ENCODE measurements around the gene SLC22A1. TPM values are rescaled to one million over a fixed set of nuclear protein-coding genes. Genes with fewer than 3 reads are reported as not detected.

SLC22A1 gene
- total RNA-seq, 1 experiment from 2014 or later: 0.39 TPM

DNA sequence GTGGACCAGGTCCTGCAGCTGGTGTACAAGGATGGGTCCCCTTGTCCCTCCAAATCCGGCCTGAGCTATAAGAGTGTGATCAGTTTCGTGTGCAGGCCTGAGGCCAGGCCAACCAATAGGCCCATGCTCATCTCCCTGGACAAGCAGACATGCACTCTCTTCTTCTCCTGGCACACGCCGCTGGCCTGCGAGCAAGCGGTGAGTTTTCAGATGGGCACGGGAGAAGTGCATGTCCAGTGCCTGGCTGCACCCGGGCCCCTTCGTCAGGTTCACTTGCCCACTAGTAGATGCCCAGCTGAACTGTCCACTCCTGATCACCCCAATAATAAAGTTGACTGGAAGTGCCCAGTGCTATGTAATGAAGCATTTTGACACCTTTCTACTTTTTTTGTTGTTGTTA is 48.3 kb upstream of the SLC22A1 start:
- WGBS (ENCODE audit: extremely low coverage, insufficient read length, low lambda C conversion rate): no CpG with 5 or more reads among the region's 9 CpGs
- no peak overlapping the region for H2BK20ac ChIP-seq (ENCODE audit: low read depth, low read length, poor library complexity, severe bottlenecking)

More for the DNA sequence above, 48.3 kb upstream of the SLC22A1 start:
- Histone ChIP-seq H2BK12ac (ENCODE audit: insufficient read length, low read depth, low read length) (no peak overlapping the region), H3K79me2 (ENCODE audit: insufficient read depth, low read length) (no peaks in the 10 kb centered on the region), H3K79me1 (ENCODE audit: insufficient read depth, low read depth, low read length, poor library complexity, severe bottlenecking) (no peaks in the 10 kb centered on the region), H4K20me1 (ENCODE audit: control insufficient read depth, insufficient read depth, insufficient read length) (no peaks in the 10 kb centered on the region), H2BK5ac (ENCODE audit: insufficient read length, low read length) (no peak overlapping the region), H3K4ac (ENCODE audit: low read depth, low read length) (no peak overlapping the region), H2AK5ac (ENCODE audit: insufficient read length, low read length) (no peak overlapping the region), H3K9me3 (ENCODE audit: control insufficient read depth, low read depth, low read length) (no peaks in the 10 kb centered on the region), H3K4me1 (ENCODE audit: insufficient read depth, low read length) (no peaks in the 10 kb centered on the region), H3T11ph (ENCODE audit: low read length) (no peak overlapping the region), H3K23me2 (ENCODE audit: insufficient read length, low read depth, low read length, poor library complexity, severe bottlenecking) (no peaks in the 10 kb centered on the region), H3K56ac (ENCODE audit: insufficient read length, low read depth, low read length) (no peak overlapping the region), H3K27ac (ENCODE audit: insufficient read length, low read depth, low read length) (no peak overlapping the region), H4K8ac (replicated peaks; ENCODE audit: insufficient read length, low read depth, low read length) (no peak overlapping the region), H3K27me3 (ENCODE audit: insufficient read depth, low read length) (no peaks in the 10 kb centered on the region), H4K91ac (ENCODE audit: insufficient read length, low read depth, low read length) (no peak overlapping the region), H2BK15ac (ENCODE audit: low read depth, low read length) (no peak overlapping the region), H2AFZ (ENCODE audit: low read length) (no peak overlapping the region), H3K14ac (ENCODE audit: insufficient read depth, low read length) (no peak overlapping the region), H3K9ac (ENCODE audit: extremely low read depth, insufficient read length, low read length) (no peak overlapping the region), H3K4me2 (ENCODE audit: insufficient read depth, insufficient read length, low read length) (no peak overlapping the region), H4K5ac (ENCODE audit: insufficient read length, low read depth, low read length) (no peak overlapping the region), H2BK120ac (ENCODE audit: low read depth, low read length, poor library complexity, severe bottlenecking) (no peak overlapping the region), H3K18ac (ENCODE audit: insufficient read length, low read depth, low read length) (no peak overlapping the region), H3K23ac (ENCODE audit: insufficient read length, low read depth, low read length) (no peak overlapping the region)
- Mint-ChIP-seq H3K27me3 (ENCODE audit: low read depth) (no peaks in the 10 kb centered on the region), H3K27ac (no peak overlapping the region), H3K4me1 (peaks cover 0 to 2% of the 10 kb centered on the region in 2 experiments; a peak in 1 of 4 replicates), H3K4me3 (no peak overlapping the region), H3K9me3 (no peaks in the 10 kb centered on the region), H3K36me3 (ENCODE audit: insufficient read depth in 1 of 3, low read depth in 3 of 3) (peaks cover 64 to 93% (median 76%) of the 10 kb centered on the region in 3 experiments; a peak in 6 of 7 replicates)
- DNase-seq: no peak
- TF ChIP-seq, protein P1, sequence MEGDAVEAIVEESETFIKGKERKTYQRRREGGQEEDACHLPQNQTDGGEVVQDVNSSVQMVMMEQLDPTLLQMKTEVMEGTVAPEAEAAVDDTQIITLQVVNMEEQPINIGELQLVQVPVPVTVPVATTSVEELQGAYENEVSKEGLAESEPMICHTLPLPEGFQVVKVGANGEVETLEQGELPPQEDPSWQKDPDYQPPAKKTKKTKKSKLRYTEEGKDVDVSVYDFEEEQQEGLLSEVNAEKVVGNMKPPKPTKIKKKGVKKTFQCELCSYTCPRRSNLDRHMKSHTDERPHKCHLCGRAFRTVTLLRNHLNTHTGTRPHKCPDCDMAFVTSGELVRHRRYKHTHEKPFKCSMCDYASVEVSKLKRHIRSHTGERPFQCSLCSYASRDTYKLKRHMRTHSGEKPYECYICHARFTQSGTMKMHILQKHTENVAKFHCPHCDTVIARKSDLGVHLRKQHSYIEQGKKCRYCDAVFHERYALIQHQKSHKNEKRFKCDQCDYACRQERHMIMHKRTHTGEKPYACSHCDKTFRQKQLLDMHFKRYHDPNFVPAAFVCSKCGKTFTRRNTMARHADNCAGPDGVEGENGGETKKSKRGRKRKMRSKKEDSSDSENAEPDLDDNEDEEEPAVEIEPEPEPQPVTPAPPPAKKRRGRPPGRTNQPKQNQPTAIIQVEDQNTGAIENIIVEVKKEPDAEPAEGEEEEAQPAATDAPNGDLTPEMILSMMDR (conservative IDR thresholded peaks at IDR 0.05): no peak

Measured in H9 (cell line).